GM12874 (cell line): ENCODE measurements around the gene REEP3.

Source experiments
- CTCF ChIP-seq: IDR thresholded peaks from 2 replicates; pipeline ENCODE4 v1.5.1; 2011; ENCODE audit warnings: low read depth, mild to moderate bottlenecking, control low read depth, low read length, moderate library complexity; ENCODE audit not compliant: insufficient read depth

Gene REEP3

GRCh38 chr10:63487990-63488389 is 33.2 kb upstream of the REEP3 start:
- no peak for TF ChIP-seq CTCF

- TF ChIP-seq CTCF = no peak
Measured at GRCh38 chr10:63489838-63490237, 31.4 kb upstream of the REEP3 start.

GRCh38 chr10:63491588-63492316 is 29.4 kb upstream of the REEP3 start:
- no peak for TF ChIP-seq CTCF

GRCh38 chr10:63493004-63493403 is 28.2 kb upstream of the REEP3 start:
- no peak for TF ChIP-seq CTCF

- TF ChIP-seq CTCF = no peak
Measured at GRCh38 chr10:63494951-63495350, 26.2 kb upstream of the REEP3 start.

GRCh38 chr10:63496561-63496960 is 24.6 kb upstream of the REEP3 start:
- TF ChIP-seq CTCF = no peak

GRCh38 chr10:63497321-63497720 is 23.9 kb upstream of the REEP3 start:
- no peak for TF ChIP-seq CTCF

- no peak for TF ChIP-seq CTCF
Measured at GRCh38 chr10:63498665-63499064, 22.5 kb upstream of the REEP3 start.
